ENCODE data around the gene CLSTN2. TPM values are rescaled to one million over a fixed set of nuclear protein-coding genes. Genes with fewer than 3 reads are reported as not detected.

CLSTN2 gene
- total RNA-seq (2014; rRNA removed; shearing (Covaris generic)) = 0.03 TPM in 1 of 2 replicates, not detected in the other

DNA sequence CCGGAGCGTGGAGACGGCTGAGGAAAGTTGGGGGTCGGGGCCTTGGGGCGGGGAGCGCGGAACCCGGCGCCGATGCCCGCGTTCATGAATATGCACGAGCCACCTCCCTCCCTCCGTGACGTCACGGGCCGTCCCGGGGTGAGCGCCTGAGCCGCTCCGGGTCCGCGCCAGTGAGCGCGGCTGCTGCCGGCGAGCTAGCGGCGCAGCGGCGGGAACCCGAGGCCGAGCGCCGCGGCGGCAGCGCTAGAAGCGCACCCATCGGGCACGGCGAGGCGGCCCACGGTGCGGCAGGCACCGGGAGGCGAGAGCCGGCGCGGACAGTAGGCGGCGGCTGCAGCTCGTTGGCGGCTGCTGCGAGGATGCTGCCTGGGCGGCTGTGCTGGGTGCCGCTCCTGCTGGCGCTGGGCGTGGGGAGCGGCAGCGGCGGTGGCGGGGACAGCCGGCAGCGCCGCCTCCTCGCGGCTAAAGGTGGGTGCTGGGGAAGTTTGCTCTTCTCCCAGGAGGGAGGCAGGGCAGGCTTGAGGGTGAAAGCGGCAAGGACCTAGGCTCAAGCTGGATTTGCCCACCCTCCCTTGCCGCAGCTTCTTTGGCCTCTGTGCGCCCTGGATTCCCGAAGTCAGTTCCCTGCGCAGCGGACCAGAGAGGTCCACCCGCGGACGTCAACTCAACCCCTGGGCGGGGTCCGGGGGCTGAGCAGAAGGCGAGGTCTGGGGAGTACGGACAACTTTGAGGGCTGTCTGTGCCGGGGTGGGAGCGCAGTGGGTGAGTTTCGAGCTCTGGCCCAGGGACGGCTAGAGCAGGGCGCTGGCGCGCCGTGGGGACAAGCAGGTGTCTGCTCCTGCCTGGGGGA lies at the start of gene CLSTN2:
Gene CLSTN2 (plus strand): TSS at position 170 of the 850 bp plus-strand sequence.

Small RNA genes lying within 50 kb of the gene (small RNA-seq; reads per million reads assigned to genes)
- gene AC048346.1 = not detected
